Type B pancreatic cell (in vitro differentiated cells): Measurements from ENCODE around the gene PSMC3. TPM values are rescaled to one million over a fixed set of nuclear protein-coding genes. Genes with fewer than 3 reads are reported as not detected.

Experiments
- DNase-seq: peaks from one replicate; pipeline ENCODE4 v3.0.0; 2021; ENCODE audit warnings: mixed read lengths; ENCODE audit not compliant: unreplicated experiment; ENCODE audit errors: extremely low spot score
- H3K27ac Mint-ChIP-seq: 2 replicates; pipeline ENCODE4 v1.8.0; 2021; ENCODE audit warnings: mild to moderate bottlenecking, mixed read lengths
- H3K27me3 Mint-ChIP-seq: 2 replicates; pipeline ENCODE4 v1.8.0; 2021; ENCODE audit warnings: mixed read lengths
- H3K36me3 Mint-ChIP-seq: 2 replicates; pipeline ENCODE4 v1.8.0; 2021; ENCODE audit warnings: mixed read lengths
- H3K4me1 Mint-ChIP-seq: one replicate; pipeline ENCODE4 v1.8.0; 2021; ENCODE audit warnings: mixed read lengths; ENCODE audit not compliant: unreplicated experiment
- H3K4me3 Mint-ChIP-seq: 2 replicates; pipeline ENCODE4 v1.8.0; 2021; ENCODE audit warnings: mild to moderate bottlenecking, mixed read lengths
- H3K9me3 Mint-ChIP-seq: 2 replicates; pipeline ENCODE4 v1.8.0; 2021; ENCODE audit warnings: mixed read lengths
- CTCF ChIP-seq: fragments of 200-600 bp; sonication (generic); conservative IDR thresholded peaks from 2 replicates; pipeline ENCODE4 v1.5.0; 2021; ENCODE audit warnings: antibody characterized with exemption, mild to moderate bottlenecking
- total RNA-seq: library from RNA; stranded (reverse); gene quantifications from 2 replicates; pipeline ENCODE4 v1.2.1, GENCODE V29; 2021; ENCODE audit warnings: low replicate concordance

Gene PSMC3
- total RNA-seq, 1 donor from 2014 or later: 141 TPM

GRCh38 chr11:47379317-47379716 is 46.9 kb downstream of the PSMC3 start:
- TF ChIP-seq CTCF: no peak
- no peaks in the 10 kb centered on the region for H3K4me1 Mint-ChIP-seq
- no peaks in the 10 kb centered on the region for H3K9me3 Mint-ChIP-seq
- H3K27me3 Mint-ChIP-seq: no peaks in the 10 kb centered on the region
- no peaks in the 10 kb centered on the region for H3K36me3 Mint-ChIP-seq
- H3K27ac Mint-ChIP-seq: no peak overlapping the region
- no peak overlapping the region for H3K4me3 Mint-ChIP-seq
- no peak for DNase-seq

GRCh38 chr11:47378836-47379170 is 47.4 kb downstream of the PSMC3 start:
- no peak overlapping the region for H3K27ac Mint-ChIP-seq
- no peaks in the 10 kb centered on the region for H3K27me3 Mint-ChIP-seq
- no peaks in the 10 kb centered on the region for H3K9me3 Mint-ChIP-seq
- no peak for DNase-seq
- H3K4me3 Mint-ChIP-seq: no peak overlapping the region
- TF ChIP-seq CTCF: no peak
- H3K36me3 Mint-ChIP-seq: no peaks in the 10 kb centered on the region
- H3K4me1 Mint-ChIP-seq: no peaks in the 10 kb centered on the region

- TF ChIP-seq CTCF: no peak
- no peak for DNase-seq
- Mint-ChIP-seq H3K27ac (no peak within 1 kb of the TSS), H3K4me1 (no peaks in the 10 kb centered on the region), H3K9me3 (no peaks in the 10 kb centered on the region), H3K4me3 (no peak within 1 kb of the TSS), H3K36me3 (no peaks in the 10 kb centered on the region), H3K27me3 (no peaks in the 10 kb centered on the region)
Measured at GRCh38 chr11:47378010-47378835, 48.0 kb downstream of the PSMC3 start, which contains the start of gene SPI1. Gene SPI1, minus strand, starts transcription at chr11:47378547. Its CDS starts 194 bp downstream, at chr11:47378353.

- no peaks in the 10 kb centered on the region for H3K9me3 Mint-ChIP-seq
- H3K36me3 Mint-ChIP-seq: no peaks in the 10 kb centered on the region
- H3K27ac Mint-ChIP-seq: no peak overlapping the region
- no peak for TF ChIP-seq CTCF
- H3K4me3 Mint-ChIP-seq: no peak overlapping the region
- no peak for DNase-seq
- H3K4me1 Mint-ChIP-seq: no peaks in the 10 kb centered on the region
- H3K27me3 Mint-ChIP-seq: no peaks in the 10 kb centered on the region
Measured at GRCh38 chr11:47377571-47378009, 48.6 kb downstream of the PSMC3 start.

GRCh38 chr11:47376525-47377371 is 49.5 kb downstream of the PSMC3 start:
- Mint-ChIP-seq H3K27me3 (no peaks in the 10 kb centered on the region), H3K4me3 (no peak overlapping the region), H3K4me1 (no peaks in the 10 kb centered on the region), H3K27ac (no peak overlapping the region), H3K36me3 (no peaks in the 10 kb centered on the region), H3K9me3 (no peaks in the 10 kb centered on the region)
- TF ChIP-seq CTCF: no peak
- DNase-seq: no peak
